Measurements from ENCODE around the gene PARL. TPM values are rescaled to one million over a fixed set of nuclear protein-coding genes. Genes with fewer than 3 reads are reported as not detected.

PARL gene
- polyA plus RNA-seq, 1 of the 3 experiments (the other 2 are of a cell fraction) = 50.1 TPM

DNA sequence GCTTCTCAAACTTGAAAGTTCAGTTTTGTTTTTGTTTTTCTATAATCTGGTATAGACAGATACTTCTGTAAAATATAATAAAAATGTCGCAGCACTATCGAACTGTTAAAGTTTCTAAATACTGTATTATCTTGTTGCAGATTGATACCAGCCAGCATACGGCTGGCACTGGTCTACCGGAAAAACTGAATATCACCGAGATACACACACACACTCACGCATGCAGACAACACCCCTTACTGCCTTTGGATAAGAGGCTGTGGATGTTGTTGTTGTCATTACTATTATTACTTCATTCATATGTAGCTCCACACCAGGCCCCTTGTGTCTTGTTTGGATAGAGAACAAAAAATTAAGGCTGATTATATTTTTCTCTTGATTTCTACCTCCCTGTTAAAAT is 91.7 kb downstream of the PARL start:
- Histone ChIP-seq H3K9ac (no peak overlapping the region), H3K9me3 (no peaks in the 10 kb centered on the region), H4K20me1 (ENCODE audit: insufficient read depth) (no peaks in the 10 kb centered on the region), H3F3A (replicated peaks; ENCODE audit: insufficient read depth) (no peaks in the 10 kb centered on the region), H3K9me2 (no peaks in the 10 kb centered on the region), H2AFZ (ENCODE audit: low read depth) (no peak overlapping the region), H3K4me2 (no peak overlapping the region), H3K79me2 (ENCODE audit: insufficient read depth) (peaks cover 9% of the 10 kb centered on the region), H3K27me3 (ENCODE audit: insufficient read depth) (no peaks in the 10 kb centered on the region), H3K36me3 (replicated peaks in 1 of 2; ENCODE audit: control insufficient read depth in 1 of 2, insufficient read depth in 2 of 2, low read length in 1 of 2) (peaks cover 43 to 54% of the 10 kb centered on the region in 2 experiments), H3K4me3 (ENCODE audit: low read depth in 2 of 2, low read length in 1 of 2) (no peak overlapping the region), H3K27ac (ENCODE audit: low read depth in 2 of 2, low read length in 1 of 2) (no peak overlapping the region), H3K4me1 (ENCODE audit: control insufficient read depth in 1 of 2, insufficient read depth in 2 of 2, low read depth in 1 of 2, low read length in 1 of 2) (no peaks in the 10 kb centered on the region)
- TF ChIP-seq SIN3A (IDR thresholded peaks at IDR 0.05; ENCODE audit: borderline replicate concordance, low read depth, low read length) = no peak
- TF ChIP-seq, protein P1, sequence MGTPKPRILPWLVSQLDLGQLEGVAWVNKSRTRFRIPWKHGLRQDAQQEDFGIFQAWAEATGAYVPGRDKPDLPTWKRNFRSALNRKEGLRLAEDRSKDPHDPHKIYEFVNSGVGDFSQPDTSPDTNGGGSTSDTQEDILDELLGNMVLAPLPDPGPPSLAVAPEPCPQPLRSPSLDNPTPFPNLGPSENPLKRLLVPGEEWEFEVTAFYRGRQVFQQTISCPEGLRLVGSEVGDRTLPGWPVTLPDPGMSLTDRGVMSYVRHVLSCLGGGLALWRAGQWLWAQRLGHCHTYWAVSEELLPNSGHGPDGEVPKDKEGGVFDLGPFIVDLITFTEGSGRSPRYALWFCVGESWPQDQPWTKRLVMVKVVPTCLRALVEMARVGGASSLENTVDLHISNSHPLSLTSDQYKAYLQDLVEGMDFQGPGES (IDR thresholded peaks at IDR 0.05; ENCODE audit: low read depth, low read length) = no peak
- no peak for TF ChIP-seq MXI1 (IDR thresholded peaks at IDR 0.05; ENCODE audit: low read depth, low read length)
- TF ChIP-seq, protein P2, sequence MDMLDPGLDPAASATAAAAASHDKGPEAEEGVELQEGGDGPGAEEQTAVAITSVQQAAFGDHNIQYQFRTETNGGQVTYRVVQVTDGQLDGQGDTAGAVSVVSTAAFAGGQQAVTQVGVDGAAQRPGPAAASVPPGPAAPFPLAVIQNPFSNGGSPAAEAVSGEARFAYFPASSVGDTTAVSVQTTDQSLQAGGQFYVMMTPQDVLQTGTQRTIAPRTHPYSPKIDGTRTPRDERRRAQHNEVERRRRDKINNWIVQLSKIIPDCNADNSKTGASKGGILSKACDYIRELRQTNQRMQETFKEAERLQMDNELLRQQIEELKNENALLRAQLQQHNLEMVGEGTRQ (IDR thresholded peaks at IDR 0.05; ENCODE audit: borderline replicate concordance, low read depth, low read length) = no peak
- no peak for TF ChIP-seq GABPA (IDR thresholded peaks at IDR 0.05; ENCODE audit: low read depth)
- TF ChIP-seq, protein P3, sequence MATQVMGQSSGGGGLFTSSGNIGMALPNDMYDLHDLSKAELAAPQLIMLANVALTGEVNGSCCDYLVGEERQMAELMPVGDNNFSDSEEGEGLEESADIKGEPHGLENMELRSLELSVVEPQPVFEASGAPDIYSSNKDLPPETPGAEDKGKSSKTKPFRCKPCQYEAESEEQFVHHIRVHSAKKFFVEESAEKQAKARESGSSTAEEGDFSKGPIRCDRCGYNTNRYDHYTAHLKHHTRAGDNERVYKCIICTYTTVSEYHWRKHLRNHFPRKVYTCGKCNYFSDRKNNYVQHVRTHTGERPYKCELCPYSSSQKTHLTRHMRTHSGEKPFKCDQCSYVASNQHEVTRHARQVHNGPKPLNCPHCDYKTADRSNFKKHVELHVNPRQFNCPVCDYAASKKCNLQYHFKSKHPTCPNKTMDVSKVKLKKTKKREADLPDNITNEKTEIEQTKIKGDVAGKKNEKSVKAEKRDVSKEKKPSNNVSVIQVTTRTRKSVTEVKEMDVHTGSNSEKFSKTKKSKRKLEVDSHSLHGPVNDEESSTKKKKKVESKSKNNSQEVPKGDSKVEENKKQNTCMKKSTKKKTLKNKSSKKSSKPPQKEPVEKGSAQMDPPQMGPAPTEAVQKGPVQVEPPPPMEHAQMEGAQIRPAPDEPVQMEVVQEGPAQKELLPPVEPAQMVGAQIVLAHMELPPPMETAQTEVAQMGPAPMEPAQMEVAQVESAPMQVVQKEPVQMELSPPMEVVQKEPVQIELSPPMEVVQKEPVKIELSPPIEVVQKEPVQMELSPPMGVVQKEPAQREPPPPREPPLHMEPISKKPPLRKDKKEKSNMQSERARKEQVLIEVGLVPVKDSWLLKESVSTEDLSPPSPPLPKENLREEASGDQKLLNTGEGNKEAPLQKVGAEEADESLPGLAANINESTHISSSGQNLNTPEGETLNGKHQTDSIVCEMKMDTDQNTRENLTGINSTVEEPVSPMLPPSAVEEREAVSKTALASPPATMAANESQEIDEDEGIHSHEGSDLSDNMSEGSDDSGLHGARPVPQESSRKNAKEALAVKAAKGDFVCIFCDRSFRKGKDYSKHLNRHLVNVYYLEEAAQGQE (IDR thresholded peaks at IDR 0.05; ENCODE audit: low read depth, low read length) = no peak
- TF ChIP-seq EP300 (IDR thresholded peaks at IDR 0.05; ENCODE audit: borderline replicate concordance in 1 of 2, low read depth in 1 of 2, low read length in 1 of 2) = no peak
- TF ChIP-seq RCOR1 (IDR thresholded peaks at IDR 0.05; ENCODE audit: low read length) = no peak
- no peak for TF ChIP-seq MEF2A (IDR thresholded peaks at IDR 0.05; ENCODE audit: borderline replicate concordance, low read depth)
- no peak for TF ChIP-seq GATA2 (CRISPR knock-in tag; IDR thresholded peaks at IDR 0.05)
- no peak for TF ChIP-seq RAD21 (IDR thresholded peaks at IDR 0.05; ENCODE audit: low read length)
- TF ChIP-seq FOSL2 (IDR thresholded peaks at IDR 0.05; ENCODE audit: borderline replicate concordance, low read depth) = no peak
- ChIA-PET POLR2A (no interaction called here), CTCF (interaction anchor here (1.5 kb wide), 1 partner anchor 313 kb away, joined by 3 read pairs; no protein-coding TSS in a partner anchor)
- WGBS (ENCODE audit: low lambda C conversion rate) = 98% methylated on average over 6 of the region's 6 CpGs
- no peak for DNase-seq

Measured in SK-N-SH (cell line).